Activated T-helper 17 cell treated with anti-CD3 and anti-CD28 coated beads, Interleukin-2, amount 50 U/mL, for 72 hours (primary cell): Measurements from ENCODE around the gene KSR2. TPM values are rescaled to one million over a fixed set of nuclear protein-coding genes. Genes with fewer than 3 reads are reported as not detected.

Source experiments
- ATAC-seq: fragments of 150-1000 bp; cut with Tn5 transposase; replicated peaks from 2 replicates; pipeline ENCODE4 v1.10.0; 2021; ENCODE audit warnings: mild to moderate bottlenecking, moderate library complexity
- H3K27ac Mint-ChIP-seq: one replicate; pipeline ENCODE4 v1.8.0; 2022; ENCODE audit warnings: mixed read lengths
- H3K27me3 Mint-ChIP-seq: one replicate; pipeline ENCODE4 v1.8.0; 2022; ENCODE audit warnings: mixed read lengths
- H3K36me3 Mint-ChIP-seq: one replicate; pipeline ENCODE4 v1.8.0; 2022; ENCODE audit warnings: low read depth, mild to moderate bottlenecking, mixed read lengths
- H3K4me1 Mint-ChIP-seq: one replicate; pipeline ENCODE4 v1.8.0; 2022; ENCODE audit warnings: mixed read lengths
- H3K4me3 Mint-ChIP-seq: one replicate; pipeline ENCODE4 v1.8.0; 2022; ENCODE audit warnings: mild to moderate bottlenecking, mixed read lengths
- H3K9me3 Mint-ChIP-seq: one replicate; pipeline ENCODE4 v1.8.0; 2022; ENCODE audit warnings: mixed read lengths
- total RNA-seq, 2 donors: library from RNA; stranded (reverse); gene quantifications; one replicate each; pipeline ENCODE4 v1.2.3, GENCODE V29; 2022

The KSR2 gene
- total RNA-seq, 2 donors from 2014 or later: 0.06 to 0.93 TPM

DNA sequence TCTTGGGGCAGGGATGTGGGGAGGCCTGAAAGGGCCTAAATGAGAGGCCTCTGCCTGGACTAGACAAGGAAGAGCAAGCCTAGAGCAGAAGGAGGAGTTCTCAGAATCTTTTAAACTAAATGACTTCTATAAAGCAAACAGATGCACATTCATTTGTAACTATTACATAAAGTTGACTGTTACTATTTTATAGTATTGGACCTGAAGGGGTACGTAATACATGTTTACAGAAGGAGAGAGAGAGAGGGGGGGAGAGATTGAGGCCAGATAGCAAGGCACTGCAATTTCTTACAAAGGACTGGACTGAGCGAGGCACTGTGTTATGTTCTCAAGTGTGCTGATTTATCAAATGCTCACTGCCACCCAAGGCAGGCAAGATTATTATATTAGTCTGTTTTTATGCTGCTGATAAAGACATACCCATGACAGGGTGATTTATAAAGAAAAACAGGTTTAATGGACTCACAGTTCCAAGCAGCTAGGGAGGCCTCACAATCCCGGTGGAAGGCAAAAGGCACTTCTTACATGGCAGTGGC, 391.6 kb downstream of the KSR2 start:
- Mint-ChIP-seq H3K36me3 (no peaks in the 10 kb centered on the region), H3K27ac (no peak overlapping the region), H3K27me3 (no peaks in the 10 kb centered on the region), H3K4me1 (no peaks in the 10 kb centered on the region), H3K4me3 (no peak overlapping the region), H3K9me3 (no peaks in the 10 kb centered on the region)
- ATAC-seq: no peak

DNA sequence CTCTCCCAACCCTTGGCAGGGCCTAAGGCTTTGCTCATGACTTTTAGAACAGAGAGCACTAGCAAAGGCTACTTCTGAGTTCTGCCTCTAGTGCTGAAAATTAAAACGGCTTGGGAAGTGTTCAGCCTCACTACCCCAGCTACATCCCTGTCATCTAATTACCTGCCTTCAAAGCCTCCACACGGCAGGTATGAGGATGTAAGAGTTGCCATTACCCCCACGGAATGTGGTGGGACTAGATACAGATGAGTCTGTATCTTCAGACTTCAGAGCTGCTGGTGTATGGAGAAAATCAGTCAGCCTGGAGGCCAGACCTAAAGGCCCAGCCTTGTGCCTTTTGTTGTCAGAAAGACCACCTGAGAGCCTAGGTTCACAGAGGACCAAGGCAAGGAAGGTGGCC, 392.7 kb downstream of the KSR2 start:
- ATAC-seq: no peak
- H3K27me3 Mint-ChIP-seq: no peaks in the 10 kb centered on the region
- no peaks in the 10 kb centered on the region for H3K4me1 Mint-ChIP-seq
- H3K9me3 Mint-ChIP-seq: no peaks in the 10 kb centered on the region
- no peak overlapping the region for H3K27ac Mint-ChIP-seq
- H3K4me3 Mint-ChIP-seq: no peak overlapping the region
- H3K36me3 Mint-ChIP-seq: no peaks in the 10 kb centered on the region

DNA sequence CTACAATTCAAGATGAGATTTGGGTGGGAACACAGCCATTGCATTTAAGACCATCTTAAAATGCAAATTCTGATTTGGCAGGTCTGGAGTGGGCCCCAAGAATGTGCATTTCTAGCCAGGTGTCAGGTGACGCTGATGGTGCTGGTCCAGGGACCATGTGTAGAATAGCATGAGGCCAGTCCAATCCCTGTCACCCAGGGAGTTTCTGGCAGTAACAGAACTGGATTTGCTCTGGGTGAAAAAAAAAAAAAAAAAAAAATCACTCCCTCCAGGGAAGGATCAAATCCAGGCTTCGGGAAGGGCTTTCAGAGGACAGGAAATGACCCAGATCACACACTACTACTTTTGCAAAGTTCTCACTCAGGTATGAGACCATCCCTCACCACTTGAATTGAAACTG, 394.1 kb downstream of the KSR2 start:
- no peak for ATAC-seq
- H3K9me3 Mint-ChIP-seq: no peaks in the 10 kb centered on the region
- H3K4me1 Mint-ChIP-seq: no peaks in the 10 kb centered on the region
- no peak overlapping the region for H3K4me3 Mint-ChIP-seq
- no peaks in the 10 kb centered on the region for H3K27me3 Mint-ChIP-seq
- H3K27ac Mint-ChIP-seq: no peak overlapping the region
- no peaks in the 10 kb centered on the region for H3K36me3 Mint-ChIP-seq

DNA sequence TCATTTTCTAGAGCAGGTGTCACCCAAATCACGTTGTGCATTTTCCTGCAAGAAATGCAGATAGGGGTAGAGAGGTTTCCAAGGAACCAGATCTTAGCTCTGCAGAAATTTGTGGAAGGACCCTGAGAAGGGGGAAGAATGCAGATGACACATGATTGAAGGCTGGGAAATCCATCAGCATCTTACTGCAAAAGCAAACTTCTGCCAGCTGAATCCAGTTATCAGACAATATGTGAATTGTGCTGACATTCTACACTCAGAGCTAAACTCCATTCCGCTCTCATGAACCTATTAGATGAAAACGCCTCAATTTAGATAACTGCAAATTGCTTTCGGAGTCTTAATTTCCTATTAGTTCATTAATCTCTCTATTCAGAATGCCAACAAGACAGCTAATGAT, 396.0 kb downstream of the KSR2 start:
- Mint-ChIP-seq H3K36me3 (no peaks in the 10 kb centered on the region), H3K27me3 (no peaks in the 10 kb centered on the region), H3K4me1 (no peaks in the 10 kb centered on the region), H3K9me3 (no peaks in the 10 kb centered on the region), H3K27ac (no peak overlapping the region), H3K4me3 (no peak overlapping the region)
- no peak for ATAC-seq

DNA sequence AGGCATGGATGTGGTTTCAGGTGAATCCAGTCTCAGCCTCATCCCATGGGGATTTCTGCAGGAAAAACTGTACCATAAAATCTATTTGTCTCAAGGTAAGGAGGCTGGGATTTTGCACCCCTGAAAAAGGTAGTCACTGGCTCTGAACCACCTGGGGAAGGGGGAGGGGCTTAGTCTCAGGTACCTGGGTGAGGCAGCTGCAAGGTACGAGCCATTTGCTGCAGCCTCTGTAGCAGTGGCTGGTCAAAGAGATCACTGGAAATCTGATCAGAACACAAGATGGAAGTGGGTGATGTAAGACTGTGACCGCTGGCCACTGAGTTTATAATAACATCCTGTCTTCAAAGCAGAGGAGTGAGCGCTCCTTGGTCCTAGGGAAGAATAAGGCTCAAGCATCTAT, 397.5 kb downstream of the KSR2 start:
- Mint-ChIP-seq H3K4me1 (no peaks in the 10 kb centered on the region), H3K36me3 (no peaks in the 10 kb centered on the region), H3K4me3 (no peak overlapping the region), H3K27me3 (no peaks in the 10 kb centered on the region), H3K9me3 (peaks cover 4% of the 10 kb centered on the region), H3K27ac (no peak overlapping the region)
- ATAC-seq: no peak

DNA sequence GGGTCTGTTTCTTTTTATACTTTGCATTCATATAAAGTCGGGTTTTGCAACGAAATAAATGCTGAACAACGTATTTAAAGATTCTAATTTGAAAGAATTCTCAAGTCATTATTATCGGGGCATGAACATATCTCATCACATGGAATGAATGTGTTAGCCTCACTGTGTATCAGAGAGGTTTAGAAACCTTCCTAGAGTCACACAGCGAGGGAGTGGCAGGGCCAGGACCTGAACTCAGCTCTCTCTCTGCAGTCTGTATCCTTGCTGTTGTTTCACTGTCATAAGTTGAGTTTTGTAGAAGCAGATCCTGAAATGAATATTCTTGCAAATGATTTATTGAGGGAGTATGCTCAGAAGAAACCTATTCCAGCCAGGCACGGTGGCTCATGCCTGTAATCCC, 398.2 kb downstream of the KSR2 start:
- no peak for ATAC-seq
- Mint-ChIP-seq H3K36me3 (no peaks in the 10 kb centered on the region), H3K4me1 (no peaks in the 10 kb centered on the region), H3K27ac (no peak overlapping the region), H3K4me3 (no peak overlapping the region), H3K27me3 (no peaks in the 10 kb centered on the region), H3K9me3 (peaks cover 4% of the 10 kb centered on the region)

DNA sequence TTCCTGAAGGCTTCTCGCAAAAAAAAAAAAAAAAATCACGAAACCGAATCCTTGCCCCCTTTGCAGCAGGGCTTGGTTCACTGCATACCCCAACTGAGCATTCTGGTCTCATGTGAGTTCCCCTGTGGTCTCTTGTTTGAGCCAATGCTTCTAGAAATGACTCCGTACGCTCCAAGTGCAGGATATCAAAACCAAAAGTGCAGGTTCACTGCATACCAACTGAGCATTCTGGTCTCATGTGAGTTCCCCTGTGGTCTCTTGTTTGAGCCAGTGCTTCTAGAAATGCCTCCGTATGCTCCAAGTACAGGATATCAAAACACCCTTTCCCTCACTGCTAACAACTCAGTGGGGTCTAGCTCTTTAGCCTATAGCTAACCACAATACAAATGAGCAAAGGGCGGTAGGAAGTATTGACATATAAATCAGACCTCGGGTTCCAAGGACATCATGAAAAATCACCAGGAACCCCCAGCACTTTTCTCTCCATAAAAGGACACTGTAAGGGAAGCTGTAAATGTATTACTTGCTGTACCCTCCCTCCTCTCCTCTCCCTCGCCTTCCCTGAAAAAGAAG, 401.1 kb downstream of the KSR2 start:
- no peak for ATAC-seq
- no peaks in the 10 kb centered on the region for H3K27me3 Mint-ChIP-seq
- H3K9me3 Mint-ChIP-seq: peaks cover 4% of the 10 kb centered on the region
- no peak overlapping the region for H3K27ac Mint-ChIP-seq
- H3K4me3 Mint-ChIP-seq: no peak overlapping the region
- no peaks in the 10 kb centered on the region for H3K4me1 Mint-ChIP-seq
- no peaks in the 10 kb centered on the region for H3K36me3 Mint-ChIP-seq

DNA sequence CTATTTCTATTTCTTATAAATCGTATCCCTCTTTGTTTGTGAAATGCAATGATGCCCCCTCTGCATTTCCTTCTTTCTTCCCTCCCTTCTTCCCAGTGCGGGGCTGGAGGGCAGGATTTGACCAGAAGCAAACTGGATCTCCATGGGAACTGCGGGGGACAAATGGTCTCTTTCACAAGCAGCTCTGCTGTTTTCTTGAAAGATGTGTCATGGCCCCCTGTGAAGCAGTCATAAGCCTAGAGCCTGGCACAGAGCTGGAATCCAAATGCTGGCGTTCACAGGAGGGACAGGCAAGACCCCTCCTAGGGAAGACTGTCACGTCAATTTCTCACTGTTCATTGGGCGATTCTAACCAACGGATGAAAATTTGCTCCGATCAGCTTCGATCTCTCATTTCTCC, 403.9 kb downstream of the KSR2 start:
- Mint-ChIP-seq H3K9me3 (peaks cover 4% of the 10 kb centered on the region), H3K36me3 (no peaks in the 10 kb centered on the region), H3K27me3 (no peaks in the 10 kb centered on the region), H3K4me3 (no peak overlapping the region), H3K27ac (no peak overlapping the region), H3K4me1 (no peaks in the 10 kb centered on the region)
- ATAC-seq: no peak

DNA sequence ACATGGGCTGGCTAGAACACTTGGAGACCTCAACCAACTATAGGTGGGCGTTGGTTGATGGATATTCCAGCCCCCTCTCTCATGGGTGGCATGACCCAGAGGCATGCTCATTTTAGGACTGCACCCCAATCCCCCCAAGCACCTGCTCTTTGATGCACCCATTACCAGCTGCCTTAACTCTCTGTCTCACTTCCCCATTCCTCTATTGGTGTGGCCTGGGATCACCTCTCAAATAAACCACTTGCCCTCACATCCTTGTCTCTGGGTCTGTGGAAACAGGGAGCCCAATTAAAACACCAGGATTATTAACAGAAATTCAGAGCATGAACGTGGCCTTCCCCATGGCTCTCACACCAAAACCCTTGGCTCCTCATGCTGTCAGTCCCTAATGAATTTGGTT, 405.1 kb downstream of the KSR2 start:
- no peak overlapping the region for H3K27ac Mint-ChIP-seq
- no peak overlapping the region for H3K4me3 Mint-ChIP-seq
- no peak for ATAC-seq
- H3K27me3 Mint-ChIP-seq: no peaks in the 10 kb centered on the region
- no peaks in the 10 kb centered on the region for H3K36me3 Mint-ChIP-seq
- peaks cover 4% of the 10 kb centered on the region for H3K9me3 Mint-ChIP-seq
- H3K4me1 Mint-ChIP-seq: no peaks in the 10 kb centered on the region

DNA sequence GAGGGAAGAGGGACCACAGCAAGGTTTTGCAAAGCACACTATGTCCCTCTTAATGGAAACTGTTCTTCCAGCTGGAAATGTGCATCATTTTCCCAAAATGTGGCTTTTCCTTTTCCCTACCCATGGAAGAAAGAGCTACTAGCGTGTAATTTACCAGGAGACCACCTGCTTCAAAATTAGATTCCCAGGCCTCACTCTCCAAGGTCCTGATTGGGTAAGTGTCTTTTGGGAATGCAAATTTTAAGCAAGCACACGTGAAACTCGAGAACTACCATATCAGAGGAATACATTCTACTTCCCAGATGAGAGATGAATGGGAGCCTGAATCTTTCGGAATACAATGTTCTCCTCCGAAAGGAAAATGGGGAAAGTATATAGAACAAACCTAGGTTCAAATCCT, 405.8 kb downstream of the KSR2 start:
- ATAC-seq: no peak
- Mint-ChIP-seq H3K36me3 (no peaks in the 10 kb centered on the region), H3K27ac (no peak overlapping the region), H3K4me3 (no peak overlapping the region), H3K27me3 (no peaks in the 10 kb centered on the region), H3K9me3 (peaks cover 4% of the 10 kb centered on the region), H3K4me1 (no peaks in the 10 kb centered on the region)

DNA sequence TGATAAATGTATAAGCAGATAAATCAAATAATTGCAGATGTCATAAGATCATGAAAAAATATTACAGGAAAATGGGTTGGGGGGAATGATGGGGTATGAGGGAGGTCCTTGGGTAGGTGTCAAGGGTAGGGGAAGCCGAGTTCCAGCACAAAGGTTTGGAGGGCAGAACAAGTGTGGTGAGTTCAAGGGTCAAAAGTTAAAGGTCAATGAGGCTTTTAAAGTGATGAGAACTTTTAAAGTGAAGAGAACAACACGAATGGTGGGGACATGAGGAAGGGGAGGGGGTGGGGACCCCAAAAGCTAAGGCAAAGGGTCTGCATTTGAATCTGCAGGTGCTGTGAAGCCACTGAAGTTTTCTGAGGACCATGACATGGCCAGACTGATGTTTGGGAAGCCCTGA, 406.8 kb downstream of the KSR2 start:
- no peak overlapping the region for H3K27ac Mint-ChIP-seq

DNA sequence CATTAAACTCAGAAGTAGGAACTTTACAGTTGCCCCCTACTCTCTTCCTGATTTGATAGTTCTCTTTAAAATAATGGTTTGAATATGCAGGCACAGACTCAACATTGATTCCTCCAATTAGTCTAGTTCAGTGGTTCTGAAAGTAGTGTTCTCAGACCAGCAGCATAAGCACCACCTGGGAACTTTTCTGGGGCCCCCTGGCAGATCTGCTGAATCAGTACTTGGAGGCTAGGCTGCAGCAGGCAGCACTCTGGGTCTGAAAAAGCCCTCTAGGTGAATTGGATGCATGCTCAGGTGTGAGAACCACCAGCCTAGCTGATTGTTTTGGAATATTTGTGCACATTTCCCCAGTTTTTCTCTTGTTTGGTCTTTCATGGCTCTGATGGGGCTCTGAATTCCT, 408.8 kb downstream of the KSR2 start:
- H3K36me3 Mint-ChIP-seq: no peaks in the 10 kb centered on the region
- no peaks in the 10 kb centered on the region for H3K4me1 Mint-ChIP-seq
- H3K27me3 Mint-ChIP-seq: no peaks in the 10 kb centered on the region
- H3K9me3 Mint-ChIP-seq: peaks cover under 1% of the 10 kb centered on the region
- H3K4me3 Mint-ChIP-seq: no peak overlapping the region
- no peak for ATAC-seq
- no peak overlapping the region for H3K27ac Mint-ChIP-seq

More for the DNA sequence above, 406.8 kb downstream of the KSR2 start:
- ATAC-seq: no peak
- peaks cover 2% of the 10 kb centered on the region for H3K9me3 Mint-ChIP-seq
- H3K4me1 Mint-ChIP-seq: no peaks in the 10 kb centered on the region
- no peak overlapping the region for H3K4me3 Mint-ChIP-seq
- H3K36me3 Mint-ChIP-seq: no peaks in the 10 kb centered on the region
- no peaks in the 10 kb centered on the region for H3K27me3 Mint-ChIP-seq

DNA sequence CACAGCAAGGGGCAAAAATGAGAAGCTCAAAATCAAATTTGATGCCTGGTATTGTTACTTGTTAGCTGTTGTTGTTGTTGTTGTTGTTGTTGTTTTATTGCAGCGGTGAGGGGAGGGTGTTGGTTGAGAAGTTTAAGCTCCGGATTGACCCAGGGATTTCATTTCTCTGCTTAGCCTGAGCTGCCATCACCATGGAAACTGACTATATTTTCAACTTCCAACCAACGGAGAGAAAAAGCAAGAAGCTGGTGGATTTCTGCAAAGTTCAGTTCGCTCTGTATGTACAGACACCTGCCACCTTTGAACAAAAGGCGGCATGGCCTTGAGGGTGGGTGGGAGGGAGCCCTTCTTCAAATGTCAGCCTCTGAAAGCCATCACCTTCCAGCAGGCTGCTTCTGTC, 412.9 kb downstream of the KSR2 start:
- H3K36me3 Mint-ChIP-seq: no peaks in the 10 kb centered on the region
- no peak overlapping the region for H3K4me3 Mint-ChIP-seq
- H3K4me1 Mint-ChIP-seq: no peaks in the 10 kb centered on the region
- ATAC-seq: no peak
- H3K27ac Mint-ChIP-seq: no peak overlapping the region
- peaks cover 10% of the 10 kb centered on the region for H3K9me3 Mint-ChIP-seq
- no peaks in the 10 kb centered on the region for H3K27me3 Mint-ChIP-seq

DNA sequence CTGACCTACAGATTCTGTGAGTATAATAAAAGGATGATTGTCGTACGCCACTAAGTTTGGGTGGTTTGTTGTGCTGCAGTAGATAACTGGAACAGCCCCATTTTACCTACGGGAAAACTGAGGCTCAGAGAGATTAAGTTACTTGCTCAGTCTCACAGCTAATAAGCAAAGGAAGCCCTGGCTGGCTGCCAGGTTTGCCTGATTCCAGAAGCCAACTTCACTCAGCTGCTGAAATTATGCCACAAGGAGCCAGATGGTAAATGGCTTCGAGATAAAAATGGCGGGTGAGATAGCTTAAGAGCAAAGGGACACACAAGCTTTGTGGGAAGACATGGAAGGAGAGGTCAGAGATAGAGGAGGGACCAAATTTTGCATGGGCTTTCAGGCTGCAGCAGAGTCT, 415.8 kb downstream of the KSR2 start:
- no peak for ATAC-seq
- H3K27ac Mint-ChIP-seq: no peak overlapping the region
- peaks cover 10% of the 10 kb centered on the region for H3K9me3 Mint-ChIP-seq
- H3K4me1 Mint-ChIP-seq: no peaks in the 10 kb centered on the region
- no peaks in the 10 kb centered on the region for H3K27me3 Mint-ChIP-seq
- H3K4me3 Mint-ChIP-seq: no peak overlapping the region
- no peaks in the 10 kb centered on the region for H3K36me3 Mint-ChIP-seq

DNA sequence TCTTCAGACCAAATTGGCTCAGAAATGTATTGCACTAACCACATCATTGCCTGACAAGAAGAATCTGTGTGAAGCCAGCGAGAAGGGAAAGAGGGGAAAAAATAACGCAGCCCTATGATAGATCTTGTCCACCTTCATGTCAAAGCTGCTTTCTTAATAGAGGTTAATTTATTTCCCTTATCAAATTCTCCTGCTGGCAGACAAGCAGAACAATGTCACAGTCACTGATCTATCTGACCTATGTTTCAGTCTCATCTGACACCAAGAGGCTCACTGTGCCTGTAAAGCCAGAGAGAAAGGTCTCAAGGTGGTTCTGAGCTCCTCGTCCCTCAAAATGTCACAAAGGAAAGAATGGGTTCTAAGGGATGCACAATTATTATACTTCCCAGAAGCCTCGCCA, 417.1 kb downstream of the KSR2 start:
- no peak for ATAC-seq
- H3K4me3 Mint-ChIP-seq: no peak overlapping the region
- no peak overlapping the region for H3K27ac Mint-ChIP-seq

DNA sequence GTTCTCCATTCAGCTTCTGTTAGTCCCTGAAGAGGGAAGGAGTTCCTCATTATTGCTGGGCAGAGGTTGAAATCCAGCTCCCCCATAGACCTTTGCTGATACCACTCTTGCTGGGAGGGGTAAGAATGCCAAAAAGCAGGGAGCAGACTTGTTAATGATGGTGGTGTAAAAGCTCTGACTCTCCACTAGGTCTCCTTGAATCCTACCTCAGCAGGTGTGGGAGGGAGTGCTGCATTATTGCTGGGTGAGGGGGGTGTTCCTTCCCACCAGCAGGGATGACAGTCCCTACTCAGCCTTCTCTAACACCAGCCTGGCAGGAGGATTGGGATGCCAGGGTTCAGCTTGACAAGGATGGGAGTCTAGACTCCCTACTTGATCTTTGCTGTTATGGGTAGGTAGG, 421.6 kb downstream of the KSR2 start:
- no peaks in the 10 kb centered on the region for H3K4me1 Mint-ChIP-seq
- no peaks in the 10 kb centered on the region for H3K27me3 Mint-ChIP-seq
- H3K27ac Mint-ChIP-seq: no peak overlapping the region
- ATAC-seq: no peak
- H3K4me3 Mint-ChIP-seq: no peak overlapping the region
- no peaks in the 10 kb centered on the region for H3K36me3 Mint-ChIP-seq
- H3K9me3 Mint-ChIP-seq: peaks cover 5% of the 10 kb centered on the region

More for the DNA sequence above, 417.1 kb downstream of the KSR2 start:
- no peaks in the 10 kb centered on the region for H3K36me3 Mint-ChIP-seq
- H3K27me3 Mint-ChIP-seq: no peaks in the 10 kb centered on the region
- H3K9me3 Mint-ChIP-seq: peaks cover 10% of the 10 kb centered on the region
- H3K4me1 Mint-ChIP-seq: no peaks in the 10 kb centered on the region
